Germinal center (tissue), 1 donor: ENCODE measurements around the gene UBE2QL1.

Experiments used
- DNase-seq: peaks from one replicate; pipeline ENCODE4 v3.0.0; 2012; ENCODE audit warnings: mixed read lengths, low spot score

The UBE2QL1 gene

DNA sequence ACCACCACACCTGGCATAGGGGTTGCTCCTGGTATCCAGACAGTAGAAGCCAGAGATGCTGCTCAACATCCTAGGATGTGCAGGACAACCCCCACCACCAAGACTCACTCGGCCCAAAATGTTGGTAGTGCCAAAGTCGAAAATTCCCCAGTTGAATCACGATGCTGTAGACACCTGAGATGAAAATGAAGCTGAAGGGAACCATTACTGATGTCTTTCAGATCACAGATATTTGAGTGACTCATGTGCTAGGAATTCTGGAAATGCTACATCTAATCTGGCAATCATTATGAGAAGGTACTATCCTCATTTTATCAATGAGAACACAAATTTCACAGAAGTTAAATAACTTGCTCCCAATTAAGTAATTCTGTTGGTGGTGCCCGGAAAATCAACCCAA lies 21.0 kb upstream of the UBE2QL1 start:
- DNase-seq = no peak

GRCh38 chr5:6430418-6431028 lies 18.1 kb upstream of the UBE2QL1 start:
- no peak for DNase-seq

GRCh38 chr5:6431214-6432195 lies 17.2 kb upstream of the UBE2QL1 start:
- DNase-seq = no peak

DNA sequence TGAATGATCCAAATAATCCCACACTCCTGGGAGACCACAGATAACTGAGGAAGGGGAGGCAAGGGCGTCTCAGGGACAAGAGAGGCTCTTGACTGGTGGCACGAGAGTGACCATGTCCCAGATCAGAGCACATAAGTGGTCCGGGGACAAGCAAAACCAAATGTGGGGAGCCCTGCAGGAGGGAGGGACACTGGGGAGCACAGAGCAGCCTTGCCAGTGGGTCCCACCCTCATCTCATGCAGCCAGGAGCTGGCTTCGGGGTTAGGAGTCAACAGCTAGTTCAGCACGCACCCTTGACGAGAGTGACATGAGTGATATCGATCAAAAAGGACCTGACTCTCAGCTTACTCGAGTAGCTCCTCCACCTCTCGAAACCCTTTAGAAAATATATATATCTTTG lies 16.5 kb upstream of the UBE2QL1 start:
- DNase-seq = no peak

DNA sequence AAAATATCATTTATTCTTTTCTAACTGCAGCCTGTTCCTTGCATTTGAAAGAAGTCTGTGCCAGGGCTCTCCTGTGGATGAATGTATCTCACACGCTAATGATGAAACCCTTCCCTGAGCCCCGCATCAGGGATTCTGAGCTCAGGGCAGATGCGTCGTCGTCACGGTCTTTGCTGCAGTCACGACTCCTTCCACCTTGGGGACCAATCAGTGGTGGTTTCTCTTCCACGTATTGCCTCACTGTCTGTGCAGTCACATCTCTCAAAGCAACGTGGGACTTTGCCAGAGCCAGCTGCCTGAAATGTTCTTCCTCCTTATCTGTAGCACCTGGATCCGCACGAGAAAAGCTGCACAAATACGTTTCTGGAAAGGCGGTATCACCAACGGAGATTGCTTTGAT lies 13.9 kb upstream of the UBE2QL1 start:
- no peak for DNase-seq

- no peak for DNase-seq
These were observed 13.3 kb upstream of the UBE2QL1 start for GRCh38 chr5:6435356-6435755.

GRCh38 chr5:6436715-6437331 lies 11.8 kb upstream of the UBE2QL1 start:
- DNase-seq = no peak

- no peak for DNase-seq
These were observed 8.8 kb upstream of the UBE2QL1 start for GRCh38 chr5:6439588-6440550.

GRCh38 chr5:6442333-6442732 lies 6.3 kb upstream of the UBE2QL1 start:
- DNase-seq = no peak

DNA sequence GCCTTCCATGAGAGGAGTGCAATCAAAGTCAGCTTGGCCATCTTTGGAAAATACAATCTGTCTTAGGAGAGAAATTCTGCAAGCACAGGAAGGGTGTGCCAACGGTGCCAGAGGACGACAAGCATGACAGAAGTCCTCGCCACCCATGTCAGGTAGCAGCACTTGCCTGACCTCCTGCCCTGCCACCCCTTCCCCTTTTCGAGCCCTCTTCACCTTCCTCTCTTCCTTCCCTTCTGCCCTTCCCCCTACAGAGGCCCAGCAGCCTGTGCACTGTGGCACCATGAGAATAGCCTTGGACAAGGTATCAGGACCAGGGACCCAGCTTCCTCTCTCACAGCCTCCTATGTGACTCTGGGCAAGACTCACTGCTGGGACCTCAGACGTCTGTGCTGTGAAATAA lies 5.3 kb upstream of the UBE2QL1 start:
- no peak for DNase-seq

DNA sequence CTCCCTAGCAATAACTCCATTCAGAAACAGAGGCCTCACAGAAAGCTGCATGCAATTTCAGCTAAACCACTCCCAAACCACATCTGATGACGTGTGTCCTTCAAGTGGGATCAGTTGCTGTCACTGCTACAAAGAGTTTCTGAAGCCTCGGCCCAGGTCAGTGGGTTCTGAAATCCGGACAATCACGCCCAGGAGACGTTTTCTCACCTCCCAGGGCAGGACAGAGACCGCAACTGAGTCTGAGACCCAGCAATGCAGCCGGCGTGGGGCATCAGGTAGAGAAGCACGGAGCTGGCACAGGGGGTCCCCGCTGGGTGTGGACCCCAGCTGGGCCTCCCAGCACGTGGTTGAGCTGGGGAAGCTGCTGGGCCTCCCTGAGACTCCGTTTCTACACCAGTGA lies 2.6 kb upstream of the UBE2QL1 start:
- no peak for DNase-seq

DNA sequence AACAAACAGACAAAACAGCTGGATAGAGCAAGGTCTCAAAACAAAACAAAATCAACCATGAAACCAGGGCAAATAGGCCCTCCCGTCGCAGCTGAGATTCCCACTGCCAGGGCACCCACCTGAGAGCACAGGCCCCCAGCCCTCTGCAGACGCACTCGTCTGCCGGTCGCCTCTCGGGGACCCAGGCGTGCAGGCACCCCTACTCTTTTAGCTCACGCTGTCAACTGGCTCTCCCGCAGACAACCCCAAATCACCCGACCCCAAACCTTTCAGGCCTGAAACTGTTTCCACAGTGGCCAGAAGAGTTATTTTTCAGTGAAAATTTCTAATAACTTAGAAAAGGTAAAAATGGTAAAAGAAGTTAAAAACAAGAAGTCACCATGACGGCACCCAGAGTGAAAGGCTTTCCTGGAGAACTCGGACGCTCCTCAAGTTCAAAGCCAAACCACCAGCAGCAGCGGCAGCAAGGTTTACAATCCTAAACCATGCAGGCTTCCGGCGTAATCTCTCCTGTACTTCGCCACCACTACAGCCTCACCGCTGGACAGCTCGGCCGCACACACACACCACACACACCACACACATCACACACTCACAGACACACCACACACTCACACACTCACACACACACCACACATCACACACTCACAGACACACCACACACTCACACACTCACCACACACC lies 1.9 kb upstream of the UBE2QL1 start:
- DNase-seq = no peak

- DNase-seq = no peak
These were observed 1.1 kb upstream of the UBE2QL1 start for GRCh38 chr5:6447384-6448140.

DNA sequence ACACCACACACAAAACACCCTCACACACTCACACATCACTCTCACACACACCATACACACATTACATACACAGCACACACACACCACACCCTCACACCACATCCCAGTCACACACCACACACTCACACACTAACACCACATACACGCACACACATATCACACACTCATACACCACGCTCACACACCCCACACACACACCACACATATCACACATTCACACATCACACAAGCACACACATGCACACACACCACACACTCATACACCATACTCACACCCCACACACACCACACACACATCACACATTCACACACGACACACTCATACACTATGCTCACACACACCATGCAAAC lies 543 bp upstream of the UBE2QL1 start:
- no peak for DNase-seq

- no peak for DNase-seq
These were observed 953 bp downstream of the UBE2QL1 start for GRCh38 chr5:6449465-6450158.

GRCh38 chr5:6450319-6450833 lies 1.7 kb downstream of the UBE2QL1 start:
- no peak for DNase-seq

- DNase-seq = no peak
These were observed 4.2 kb downstream of the UBE2QL1 start for GRCh38 chr5:6452622-6453504.

- no peak for DNase-seq
These were observed 5.4 kb downstream of the UBE2QL1 start for GRCh38 chr5:6453937-6454560.
